Activated naive CD8-positive, alpha-beta T cell (primary cell): ENCODE measurements around the gene CNPY1.

Experiments
- H3K27ac Mint-ChIP-seq: one replicate; pipeline ENCODE4 v1.8.0; 2021; ENCODE audit warnings: mixed read lengths
- H3K27me3 Mint-ChIP-seq: one replicate; pipeline ENCODE4 v1.8.0; 2021; ENCODE audit warnings: mixed read lengths
- H3K36me3 Mint-ChIP-seq: one replicate; pipeline ENCODE4 v1.8.0; 2021; ENCODE audit warnings: mixed read lengths
- H3K4me1 Mint-ChIP-seq: one replicate; pipeline ENCODE4 v1.8.0; 2021; ENCODE audit warnings: low read depth, mixed read lengths
- H3K4me3 Mint-ChIP-seq: one replicate; pipeline ENCODE4 v1.8.0; 2021; ENCODE audit warnings: mild to moderate bottlenecking, mixed read lengths
- H3K9me3 Mint-ChIP-seq: one replicate; pipeline ENCODE4 v1.8.0; 2021; ENCODE audit warnings: low read depth, mixed read lengths

The CNPY1 gene

GRCh38 chr7:155584261-155584660, 37.9 kb upstream of the CNPY1 start:
- H3K36me3 Mint-ChIP-seq, result no peaks in the 10 kb centered on the region
- H3K4me1 Mint-ChIP-seq, result peaks cover 1% of the 10 kb centered on the region
- H3K27ac Mint-ChIP-seq, result no peak overlapping the region
- no peak overlapping the region for H3K4me3 Mint-ChIP-seq
- H3K9me3 Mint-ChIP-seq, result no peaks in the 10 kb centered on the region
- peaks cover 8% of the 10 kb centered on the region for H3K27me3 Mint-ChIP-seq

- H3K4me1 Mint-ChIP-seq, result peaks cover 1% of the 10 kb centered on the region
- H3K9me3 Mint-ChIP-seq, result no peaks in the 10 kb centered on the region
- H3K36me3 Mint-ChIP-seq, result no peaks in the 10 kb centered on the region
- H3K27ac Mint-ChIP-seq, result no peak overlapping the region
- no peak overlapping the region for H3K4me3 Mint-ChIP-seq
- peaks cover 7% of the 10 kb centered on the region for H3K27me3 Mint-ChIP-seq
These were observed 37.3 kb upstream of the CNPY1 start for GRCh38 chr7:155583636-155584035.

DNA sequence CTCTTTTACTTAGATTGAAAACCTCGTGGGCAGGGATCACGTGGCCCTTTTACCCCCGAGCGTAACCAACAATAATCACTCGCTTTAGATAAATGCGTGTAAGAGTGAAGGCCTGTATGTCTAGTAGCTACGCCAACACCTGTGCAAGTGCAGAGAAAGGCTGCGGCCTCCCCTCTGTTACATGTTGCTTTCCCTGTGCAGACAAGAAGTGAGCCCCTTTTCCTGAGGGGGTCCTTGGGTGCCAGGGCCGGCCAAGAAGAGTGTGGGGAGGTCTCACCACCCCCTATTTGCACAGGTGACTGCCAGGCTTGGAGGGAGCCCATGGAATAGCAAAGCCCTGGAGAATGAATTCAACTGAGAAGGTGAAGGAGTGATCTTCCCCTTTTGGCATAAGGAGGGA, 35.6 kb upstream of the CNPY1 start:
- Mint-ChIP-seq H3K36me3 (no peaks in the 10 kb centered on the region), H3K9me3 (no peaks in the 10 kb centered on the region), H3K27ac (no peak overlapping the region), H3K27me3 (peaks cover 3% of the 10 kb centered on the region), H3K4me3 (no peak overlapping the region), H3K4me1 (peaks cover 1% of the 10 kb centered on the region)

DNA sequence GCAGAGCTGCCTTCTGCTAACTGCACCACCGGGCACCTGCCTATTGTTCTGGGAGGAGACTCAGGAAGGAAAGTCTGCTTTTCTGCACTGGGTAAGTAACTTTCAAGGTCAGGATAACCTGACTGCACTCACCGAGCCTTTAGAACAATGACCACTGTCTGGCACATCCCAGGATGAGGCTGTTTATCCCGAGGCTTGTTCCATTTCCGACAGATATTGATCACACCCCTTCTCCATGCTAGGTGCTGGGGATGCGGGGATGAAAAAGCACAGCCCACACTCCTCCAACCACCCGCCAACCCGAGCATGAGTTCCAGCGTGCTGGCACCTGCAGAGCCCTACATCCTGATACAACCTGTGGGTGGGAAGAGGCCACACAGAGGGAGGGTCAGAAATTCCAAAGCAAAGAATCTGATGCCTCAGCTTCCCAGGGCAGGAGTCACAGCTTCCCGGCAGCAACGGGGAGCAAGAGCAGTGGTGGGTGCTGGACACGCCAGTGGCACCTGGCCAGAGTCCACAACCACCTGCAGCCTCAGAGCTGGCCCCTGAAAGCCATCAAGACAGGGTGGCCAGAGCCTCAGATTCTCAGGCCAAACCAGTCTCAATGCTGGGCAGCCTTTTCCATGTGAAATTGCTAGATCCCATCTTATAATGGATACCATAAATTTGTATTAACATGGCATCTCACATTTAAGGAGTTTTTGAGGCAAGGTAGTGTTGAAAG, 34.9 kb upstream of the CNPY1 start:
- no peaks in the 10 kb centered on the region for H3K9me3 Mint-ChIP-seq
- peaks cover 3% of the 10 kb centered on the region for H3K27me3 Mint-ChIP-seq
- H3K4me3 Mint-ChIP-seq, result no peak overlapping the region
- H3K27ac Mint-ChIP-seq, result no peak overlapping the region
- H3K4me1 Mint-ChIP-seq, result peaks cover 1% of the 10 kb centered on the region
- no peaks in the 10 kb centered on the region for H3K36me3 Mint-ChIP-seq

DNA sequence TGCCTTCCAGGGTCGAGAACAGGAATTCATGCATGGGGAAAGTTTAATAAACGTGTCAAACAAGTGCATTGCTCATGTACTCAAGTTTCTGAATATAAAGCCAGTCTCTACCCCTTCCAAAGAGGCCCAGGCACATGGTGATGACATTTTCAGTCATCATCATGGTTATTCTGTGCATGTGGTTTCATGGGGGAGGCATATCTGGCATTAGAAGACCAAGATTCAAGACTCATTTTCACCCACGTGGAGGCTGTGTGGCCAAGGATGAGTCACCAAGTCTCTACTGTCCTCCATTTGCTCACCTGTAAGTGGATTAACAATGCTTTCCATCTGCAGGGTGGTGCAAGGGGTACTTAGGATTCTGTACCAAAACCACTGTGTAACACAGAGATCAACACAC, 34.0 kb upstream of the CNPY1 start:
- Mint-ChIP-seq H3K36me3 (no peaks in the 10 kb centered on the region), H3K4me1 (peaks cover 1% of the 10 kb centered on the region), H3K4me3 (no peak overlapping the region), H3K27me3 (peaks cover under 1% of the 10 kb centered on the region), H3K9me3 (no peaks in the 10 kb centered on the region), H3K27ac (no peak overlapping the region)

DNA sequence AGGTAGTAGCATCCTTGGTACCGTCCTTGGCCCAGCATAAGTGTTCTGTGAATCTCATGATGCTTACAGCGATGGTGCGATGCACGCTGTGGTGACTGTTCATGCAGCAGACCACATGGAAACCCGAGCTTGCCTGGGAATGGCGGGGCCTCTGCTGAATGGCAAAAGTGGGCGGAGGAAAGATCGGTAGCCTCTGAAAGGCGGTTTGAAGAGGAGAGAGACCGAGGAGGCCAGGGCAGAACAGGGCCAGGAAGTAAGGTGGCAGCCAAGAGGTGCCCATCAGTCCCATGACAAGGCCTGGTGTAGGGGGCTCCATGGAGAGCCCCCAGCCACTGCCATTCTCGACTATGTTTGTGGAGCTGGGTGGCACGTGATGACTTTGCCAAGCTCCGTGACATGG, 33.2 kb upstream of the CNPY1 start:
- Mint-ChIP-seq H3K9me3 (no peaks in the 10 kb centered on the region), H3K27ac (no peak overlapping the region), H3K36me3 (no peaks in the 10 kb centered on the region), H3K4me1 (peaks cover 1% of the 10 kb centered on the region), H3K27me3 (no peaks in the 10 kb centered on the region), H3K4me3 (no peak overlapping the region)

DNA sequence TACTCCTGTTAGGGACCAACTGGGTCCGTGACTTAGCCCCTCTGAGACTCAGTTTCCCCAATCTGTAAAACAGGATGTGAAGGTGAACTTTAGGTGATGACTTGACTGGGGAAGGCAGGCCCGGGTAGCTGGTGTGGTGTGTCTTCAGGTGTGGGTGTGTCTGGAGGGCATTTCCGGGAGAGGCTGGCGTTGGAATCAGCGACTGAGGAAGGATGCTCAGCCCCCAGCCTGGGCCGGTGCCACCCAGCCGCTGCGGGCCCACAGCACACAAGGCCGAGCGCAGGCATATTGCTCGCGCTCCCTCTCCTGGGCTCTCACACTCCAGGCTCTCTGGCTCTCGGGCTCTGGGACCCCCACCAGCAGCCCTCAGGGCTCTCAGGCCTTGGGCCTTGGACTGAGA, 31.7 kb upstream of the CNPY1 start:
- Mint-ChIP-seq H3K27ac (no peak overlapping the region), H3K4me1 (peaks cover 1% of the 10 kb centered on the region), H3K4me3 (no peak overlapping the region), H3K36me3 (no peaks in the 10 kb centered on the region), H3K27me3 (no peaks in the 10 kb centered on the region), H3K9me3 (no peaks in the 10 kb centered on the region)

- Mint-ChIP-seq H3K27me3 (peaks cover 4% of the 10 kb centered on the region), H3K9me3 (no peaks in the 10 kb centered on the region), H3K4me3 (no peak overlapping the region), H3K36me3 (no peaks in the 10 kb centered on the region), H3K4me1 (peaks cover 1% of the 10 kb centered on the region), H3K27ac (no peak overlapping the region)
These were observed 31.1 kb upstream of the CNPY1 start for GRCh38 chr7:155577509-155577905.

DNA sequence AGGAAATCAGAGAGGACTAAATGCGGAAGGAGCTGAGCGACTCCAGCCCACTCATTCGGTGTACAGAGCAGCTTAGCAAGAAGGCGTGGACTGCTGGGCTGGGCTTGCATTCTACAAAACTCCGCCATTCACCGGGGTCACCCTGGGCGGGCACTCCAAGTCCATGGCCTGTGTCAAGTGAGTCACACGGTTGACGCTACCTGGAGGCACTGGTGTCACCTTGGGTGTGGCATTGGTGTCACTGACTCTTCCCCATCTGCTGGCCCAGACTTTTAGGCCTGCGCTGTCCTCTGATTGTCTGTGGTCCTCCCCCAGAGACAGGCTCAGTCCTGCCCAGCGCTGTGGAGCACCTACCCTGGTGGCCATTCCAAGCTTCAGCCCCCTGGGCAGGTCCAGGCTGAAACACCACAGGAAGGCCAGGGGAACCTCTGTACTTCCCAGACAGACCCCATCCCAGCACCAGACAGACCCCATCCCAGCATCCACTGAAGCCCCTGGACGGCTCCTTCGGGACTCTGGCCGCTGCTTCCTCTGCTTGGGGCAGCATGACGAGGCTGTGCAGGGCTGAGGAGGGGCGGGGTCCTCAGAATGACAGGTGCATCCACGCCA, 30.6 kb upstream of the CNPY1 start:
- no peaks in the 10 kb centered on the region for H3K9me3 Mint-ChIP-seq
- peaks cover 5% of the 10 kb centered on the region for H3K27me3 Mint-ChIP-seq
- H3K4me1 Mint-ChIP-seq, result peaks cover 1% of the 10 kb centered on the region
- no peak overlapping the region for H3K27ac Mint-ChIP-seq
- no peaks in the 10 kb centered on the region for H3K36me3 Mint-ChIP-seq
- H3K4me3 Mint-ChIP-seq, result no peak overlapping the region

- Mint-ChIP-seq H3K27me3 (peaks cover 5% of the 10 kb centered on the region), H3K27ac (no peak overlapping the region)
These were observed 30.1 kb upstream of the CNPY1 start for GRCh38 chr7:155576416-155576815.

GRCh38 chr7:155574556-155575290, 28.4 kb upstream of the CNPY1 start:
- Mint-ChIP-seq H3K27ac (no peak overlapping the region), H3K4me1 (no peaks in the 10 kb centered on the region), H3K27me3 (peaks cover 5% of the 10 kb centered on the region), H3K4me3 (no peak overlapping the region), H3K9me3 (no peaks in the 10 kb centered on the region), H3K36me3 (no peaks in the 10 kb centered on the region)

More at GRCh38 chr7:155576416-155576815, 30.1 kb upstream of the CNPY1 start:
- H3K36me3 Mint-ChIP-seq, result no peaks in the 10 kb centered on the region
- H3K4me3 Mint-ChIP-seq, result no peak overlapping the region
- peaks cover 1% of the 10 kb centered on the region for H3K4me1 Mint-ChIP-seq
- no peaks in the 10 kb centered on the region for H3K9me3 Mint-ChIP-seq

DNA sequence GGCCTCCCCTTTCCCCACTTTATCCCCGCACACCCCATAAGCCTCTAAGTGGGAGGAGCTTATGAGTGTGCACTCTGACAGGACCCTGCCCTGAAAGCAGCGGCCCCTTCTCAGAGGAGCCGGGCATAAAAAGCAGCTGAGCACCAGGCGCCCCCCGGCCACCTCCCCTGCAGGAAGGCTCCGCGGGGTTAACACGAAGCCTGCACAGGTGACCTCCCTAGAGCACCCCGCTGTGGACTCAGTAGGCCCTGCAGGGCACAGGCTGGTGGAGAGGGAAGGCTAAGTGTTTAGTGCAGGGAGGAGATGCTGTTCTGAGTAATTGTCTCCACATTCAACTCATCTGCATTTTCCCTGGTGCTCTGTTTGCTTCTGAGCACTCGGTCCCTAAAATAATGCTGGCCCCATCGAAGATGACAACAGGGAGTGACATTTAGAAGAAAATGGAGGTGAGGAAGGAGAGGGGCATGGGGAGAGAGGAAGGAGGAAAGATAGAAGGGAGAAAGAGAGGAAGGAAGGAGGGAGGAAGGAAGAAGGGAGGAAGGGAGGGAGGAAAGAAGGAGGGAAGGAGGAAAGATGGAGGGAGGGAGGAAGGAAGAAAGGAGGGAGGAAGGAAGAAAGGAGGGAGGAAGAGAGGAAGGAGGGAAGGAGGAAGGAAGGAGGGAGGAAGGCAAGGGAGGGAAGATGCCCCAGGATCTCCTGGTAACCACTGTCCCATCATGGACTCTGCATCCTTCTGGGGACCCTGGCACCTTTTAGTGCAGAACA, 25.4 kb upstream of the CNPY1 start:
- no peak overlapping the region for H3K27ac Mint-ChIP-seq
- H3K36me3 Mint-ChIP-seq, result no peaks in the 10 kb centered on the region
- H3K9me3 Mint-ChIP-seq, result no peaks in the 10 kb centered on the region
- no peaks in the 10 kb centered on the region for H3K4me1 Mint-ChIP-seq
- H3K27me3 Mint-ChIP-seq, result peaks cover 5% of the 10 kb centered on the region
- H3K4me3 Mint-ChIP-seq, result no peak overlapping the region

GRCh38 chr7:155570991-155571390, 24.6 kb upstream of the CNPY1 start:
- no peaks in the 10 kb centered on the region for H3K36me3 Mint-ChIP-seq
- H3K9me3 Mint-ChIP-seq, result no peaks in the 10 kb centered on the region
- H3K27ac Mint-ChIP-seq, result no peak overlapping the region
- H3K4me3 Mint-ChIP-seq, result no peak overlapping the region
- H3K4me1 Mint-ChIP-seq, result no peaks in the 10 kb centered on the region
- peaks cover 5% of the 10 kb centered on the region for H3K27me3 Mint-ChIP-seq

DNA sequence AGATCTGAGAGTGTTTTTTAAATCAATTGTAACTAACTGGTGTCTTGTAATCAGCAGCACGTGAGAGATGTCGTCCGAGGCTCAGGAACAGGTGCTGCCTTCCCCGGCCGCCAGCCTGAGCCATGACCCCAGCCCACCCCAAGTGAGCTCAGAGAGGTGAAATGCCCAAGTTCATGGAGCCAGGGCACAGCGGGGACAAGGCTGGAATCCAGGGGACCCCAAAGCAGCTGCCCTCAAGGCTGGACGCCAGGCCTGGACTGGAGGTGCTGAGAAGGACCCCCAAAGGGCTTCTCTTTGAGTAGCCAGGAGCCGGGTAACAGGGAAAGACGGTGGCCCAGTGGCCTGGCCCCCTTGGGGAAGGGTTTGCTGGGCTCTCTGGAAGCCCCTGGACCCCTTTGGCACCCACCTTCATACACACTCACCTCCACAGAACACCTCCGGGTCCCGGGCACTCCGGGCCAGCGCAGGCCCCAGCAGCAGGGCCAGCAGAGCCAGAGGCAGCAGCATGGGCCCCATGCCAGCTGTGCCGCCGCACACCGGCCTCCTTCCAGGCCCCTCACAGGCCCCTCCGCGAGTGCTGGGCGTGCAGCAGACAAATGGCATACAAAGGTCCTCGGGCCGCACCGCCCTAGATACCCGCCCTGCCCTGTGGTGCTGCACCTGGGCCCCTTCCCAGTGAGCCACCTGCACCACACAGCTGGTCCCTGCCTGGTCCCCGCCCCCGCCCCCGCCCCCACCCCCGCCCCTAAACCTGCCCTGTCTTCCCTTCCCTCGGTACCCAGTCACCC, 24.0 kb upstream of the CNPY1 start:
- H3K36me3 Mint-ChIP-seq, result no peaks in the 10 kb centered on the region
- no peak overlapping the region for H3K27ac Mint-ChIP-seq
- H3K4me3 Mint-ChIP-seq, result no peak overlapping the region
- peaks cover 5% of the 10 kb centered on the region for H3K27me3 Mint-ChIP-seq
- no peaks in the 10 kb centered on the region for H3K9me3 Mint-ChIP-seq
- H3K4me1 Mint-ChIP-seq, result no peaks in the 10 kb centered on the region
